ENCODE measurements around the gene PA2G4. TPM values are rescaled to one million over a fixed set of nuclear protein-coding genes. Genes with fewer than 3 reads are reported as not detected.
A peak's percentile ranks its signal among the peaks of the same experiment; 100 is the strongest.

The PA2G4 gene
- total RNA-seq, 4 donors from 2014 or later: 90.5 to 133 (median 105) TPM

DNA sequence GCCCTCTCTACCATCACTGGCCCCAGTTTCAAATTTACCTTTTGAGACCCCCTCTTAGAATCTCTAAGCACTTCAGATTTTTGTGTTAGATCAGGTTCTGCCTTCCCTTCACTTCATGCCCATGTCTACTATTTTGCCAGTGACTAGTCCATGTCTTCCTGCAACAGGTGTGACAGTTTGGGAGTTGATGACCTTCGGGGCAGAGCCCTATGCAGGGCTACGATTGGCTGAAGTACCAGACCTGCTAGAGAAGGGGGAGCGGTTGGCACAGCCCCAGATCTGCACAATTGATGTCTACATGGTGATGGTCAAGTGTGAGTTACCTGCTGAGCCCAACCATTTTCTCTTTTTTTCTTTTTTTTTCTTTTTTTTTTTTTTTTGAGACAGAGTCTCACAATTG, 5.8 kb upstream of the PA2G4 start:
- H3K36me3 ChIP-seq: peaks cover 0 to 5% (median 0%) of the 10 kb centered on the region in 4 donors
- WGBS: 74% methylated on average over 3 of the region's 3 CpGs
- no peaks in the 10 kb centered on the region for H3K27me3 ChIP-seq
- H3K27ac ChIP-seq (replicated peaks in 1 of 4): no peak overlapping the region
- peaks cover 0 to 8% (median 8%) of the 10 kb centered on the region in 4 donors for H3K4me1 ChIP-seq
- no peak overlapping the region for H3K4me3 ChIP-seq
- TF ChIP-seq POLR2AphosphoS5 (IDR thresholded peaks at IDR 0.05) (no peak), POLR2A (IDR thresholded peaks at IDR 0.05; ENCODE audit: low read depth) (no peak), EP300 (IDR thresholded peaks at IDR 0.05) (no peak)
- TF ChIP-seq, protein P1, sequence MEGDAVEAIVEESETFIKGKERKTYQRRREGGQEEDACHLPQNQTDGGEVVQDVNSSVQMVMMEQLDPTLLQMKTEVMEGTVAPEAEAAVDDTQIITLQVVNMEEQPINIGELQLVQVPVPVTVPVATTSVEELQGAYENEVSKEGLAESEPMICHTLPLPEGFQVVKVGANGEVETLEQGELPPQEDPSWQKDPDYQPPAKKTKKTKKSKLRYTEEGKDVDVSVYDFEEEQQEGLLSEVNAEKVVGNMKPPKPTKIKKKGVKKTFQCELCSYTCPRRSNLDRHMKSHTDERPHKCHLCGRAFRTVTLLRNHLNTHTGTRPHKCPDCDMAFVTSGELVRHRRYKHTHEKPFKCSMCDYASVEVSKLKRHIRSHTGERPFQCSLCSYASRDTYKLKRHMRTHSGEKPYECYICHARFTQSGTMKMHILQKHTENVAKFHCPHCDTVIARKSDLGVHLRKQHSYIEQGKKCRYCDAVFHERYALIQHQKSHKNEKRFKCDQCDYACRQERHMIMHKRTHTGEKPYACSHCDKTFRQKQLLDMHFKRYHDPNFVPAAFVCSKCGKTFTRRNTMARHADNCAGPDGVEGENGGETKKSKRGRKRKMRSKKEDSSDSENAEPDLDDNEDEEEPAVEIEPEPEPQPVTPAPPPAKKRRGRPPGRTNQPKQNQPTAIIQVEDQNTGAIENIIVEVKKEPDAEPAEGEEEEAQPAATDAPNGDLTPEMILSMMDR (IDR thresholded peaks at IDR 0.05): no peak
- intact Hi-C loops (cut with DNase I): no loop called here
- DNase-seq (ENCODE audit: extremely low spot score): no peak
- no peaks in the 10 kb centered on the region for H3K9me3 ChIP-seq

DNA sequence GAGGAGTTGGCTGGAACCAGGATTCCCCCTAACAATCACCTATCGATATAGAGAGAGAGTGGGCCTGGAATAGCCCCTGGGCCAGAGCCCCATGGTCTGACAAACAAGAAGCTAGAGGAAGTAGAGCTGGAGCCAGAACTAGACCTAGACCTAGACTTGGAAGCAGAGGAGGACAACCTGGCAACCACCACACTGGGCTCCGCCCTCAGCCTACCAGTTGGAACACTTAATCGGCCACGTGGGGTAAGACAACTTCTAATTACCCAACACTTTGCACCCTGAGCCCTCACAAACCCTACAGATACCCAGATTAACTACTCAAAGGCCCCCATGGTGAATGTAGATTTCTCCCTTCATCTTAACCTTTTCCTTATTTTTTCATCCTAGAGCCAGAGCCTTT, 4.6 kb upstream of the PA2G4 start:
- intact Hi-C loops (cut with DNase I): loop anchor here (5.0 kb wide), 2 partner anchors 52 to 102 kb away; partner anchors contain the start of gene SUOX
- peaks cover 0 to 5% (median 0%) of the 10 kb centered on the region in 4 donors for H3K36me3 ChIP-seq
- H3K9me3 ChIP-seq: no peaks in the 10 kb centered on the region
- no peak for DNase-seq (ENCODE audit: extremely low spot score)
- no peak overlapping the region for H3K4me3 ChIP-seq
- WGBS: 92% methylated on average over 4 of the region's 4 CpGs
- H3K27me3 ChIP-seq: no peaks in the 10 kb centered on the region
- no peak overlapping the region for H3K27ac ChIP-seq (replicated peaks in 1 of 4)
- peaks cover 0 to 11% (median 8%) of the 10 kb centered on the region in 4 donors for H3K4me1 ChIP-seq
- no peak for TF ChIP-seq POLR2AphosphoS5 (IDR thresholded peaks at IDR 0.05)
- no peak for TF ChIP-seq POLR2A (IDR thresholded peaks at IDR 0.05; ENCODE audit: low read depth)
- TF ChIP-seq, protein P1 (IDR thresholded peaks at IDR 0.05): no peak
- no peak for TF ChIP-seq EP300 (IDR thresholded peaks at IDR 0.05)

DNA sequence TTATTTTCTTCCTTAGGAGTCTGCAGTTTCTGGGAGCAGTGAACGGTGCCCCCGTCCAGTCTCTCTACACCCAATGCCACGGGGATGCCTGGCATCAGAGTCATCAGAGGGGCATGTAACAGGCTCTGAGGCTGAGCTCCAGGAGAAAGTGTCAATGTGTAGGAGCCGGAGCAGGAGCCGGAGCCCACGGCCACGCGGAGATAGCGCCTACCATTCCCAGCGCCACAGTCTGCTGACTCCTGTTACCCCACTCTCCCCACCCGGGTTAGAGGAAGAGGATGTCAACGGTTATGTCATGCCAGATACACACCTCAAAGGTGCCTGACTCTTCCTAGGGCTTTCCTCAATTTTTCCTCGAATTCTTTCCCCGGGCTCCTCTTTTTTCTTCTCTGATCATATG, 3.3 kb upstream of the PA2G4 start:
- 87% methylated on average over 9 of the region's 14 CpGs for WGBS
- peaks cover 10 to 23% (median 20%) of the 10 kb centered on the region in 4 donors for H3K4me1 ChIP-seq
- no peak for TF ChIP-seq EP300 (IDR thresholded peaks at IDR 0.05)
- TF ChIP-seq POLR2A (IDR thresholded peaks at IDR 0.05; ENCODE audit: low read depth): no peak
- no peaks in the 10 kb centered on the region for H3K27me3 ChIP-seq
- intact Hi-C loops (cut with DNase I): loop anchor here (5.0 kb wide), 2 partner anchors 54 to 104 kb away; partner anchors contain the start of gene SUOX
- H3K4me3 ChIP-seq: no peak overlapping the region
- no peaks in the 10 kb centered on the region for H3K9me3 ChIP-seq
- H3K36me3 ChIP-seq: peaks cover 0 to 5% (median 0%) of the 10 kb centered on the region in 4 donors
- no peak for DNase-seq (ENCODE audit: extremely low spot score)
- H3K27ac ChIP-seq (replicated peaks in 1 of 4): no peak overlapping the region

DNA sequence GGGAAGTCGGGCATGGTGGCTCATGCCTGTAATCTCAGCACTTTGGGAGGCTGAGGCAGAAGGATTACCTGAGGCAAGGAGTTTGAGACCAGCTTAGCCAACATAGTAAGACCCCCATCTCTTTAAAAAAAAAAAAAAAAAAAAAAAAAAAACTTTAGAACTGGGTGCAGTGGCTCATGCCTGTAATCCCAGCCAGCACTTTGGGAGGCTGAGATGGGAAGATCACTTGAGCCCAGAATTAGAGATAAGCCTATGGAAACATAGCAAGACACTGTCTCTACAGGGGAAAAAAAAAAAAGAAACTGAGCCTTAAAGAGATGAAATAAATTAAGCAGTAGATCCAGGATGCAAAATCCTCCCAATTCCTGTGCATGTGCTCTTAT, 1.7 kb upstream of the PA2G4 start:
- Histone ChIP-seq H3K36me3 (peaks cover 11 to 17% (median 11%) of the 10 kb centered on the region in 4 donors), H3K27me3 (no peaks in the 10 kb centered on the region), H3K4me1 (peaks cover 16 to 33% (median 28%) of the 10 kb centered on the region in 4 donors), H3K27ac (replicated peaks in 1 of 4) (peak overlapping the region in 2 of 4 donors; percentile 87), H3K4me3 (no peak overlapping the region), H3K9me3 (no peaks in the 10 kb centered on the region)
- TF ChIP-seq, protein P1 (IDR thresholded peaks at IDR 0.05): no peak
- TF ChIP-seq POLR2A (IDR thresholded peaks at IDR 0.05; ENCODE audit: low read depth) (no peak), EP300 (IDR thresholded peaks at IDR 0.05) (no peak), POLR2AphosphoS5 (IDR thresholded peaks at IDR 0.05) (no peak)
- intact Hi-C loops (cut with DNase I): loop anchor here (2.0 to 5.0 kb wide), 3 partner anchors 22 to 105 kb away; partner anchors contain the start of genes ERBB3 and SUOX
- 84% methylated on average over 1 of the region's 1 CpG for WGBS
- no peak for DNase-seq (ENCODE audit: extremely low spot score)

DNA sequence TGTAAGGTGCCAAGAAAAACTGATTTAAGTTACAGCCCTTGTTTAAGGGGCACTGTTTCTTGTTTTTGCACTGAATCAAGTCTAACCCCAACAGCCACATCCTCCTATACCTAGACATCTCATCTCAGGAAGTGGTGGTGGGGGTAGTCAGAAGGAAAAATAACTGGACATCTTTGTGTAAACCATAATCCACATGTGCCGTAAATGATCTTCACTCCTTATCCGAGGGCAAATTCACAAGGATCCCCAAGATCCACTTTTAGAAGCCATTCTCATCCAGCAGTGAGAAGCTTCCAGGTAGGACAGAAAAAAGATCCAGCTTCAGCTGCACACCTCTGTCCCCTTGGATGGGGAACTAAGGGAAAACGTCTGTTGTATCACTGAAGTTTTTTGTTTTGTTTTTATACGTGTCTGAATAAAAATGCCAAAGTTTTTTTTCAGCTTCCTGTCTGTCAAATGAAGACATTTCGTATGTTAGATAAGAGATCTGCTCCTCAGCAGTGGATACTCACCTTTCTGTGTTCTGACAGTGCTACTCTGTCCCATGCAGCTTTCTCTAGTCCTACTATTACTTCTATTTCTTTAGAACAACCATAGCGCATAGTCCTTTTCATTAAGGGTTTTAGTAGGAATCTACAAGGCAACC, 1.2 kb upstream of the PA2G4 start:
- Histone ChIP-seq H3K4me3 (peak overlapping the region; percentile 67 to 91 (median 72)), H3K9me3 (no peaks in the 10 kb centered on the region), H3K4me1 (peaks cover 16 to 33% (median 28%) of the 10 kb centered on the region in 4 donors), H3K27ac (replicated peaks in 1 of 4) (peak overlapping the region; percentile 87 to 90 (median 88)), H3K27me3 (no peaks in the 10 kb centered on the region), H3K36me3 (peaks cover 16 to 22% (median 16%) of the 10 kb centered on the region in 4 donors)
- DNase-seq (ENCODE audit: extremely low spot score): no peak
- TF ChIP-seq EP300 (IDR thresholded peaks at IDR 0.05) (no peak), POLR2A (IDR thresholded peaks at IDR 0.05; ENCODE audit: low read depth) (no peak), POLR2AphosphoS5 (IDR thresholded peaks at IDR 0.05) (no peak)
- TF ChIP-seq, protein P1 (IDR thresholded peaks at IDR 0.05): no peak
- WGBS: 60% methylated on average over 6 of the region's 6 CpGs
- intact Hi-C loops (cut with DNase I): loop anchor here (2.0 to 5.0 kb wide), 3 partner anchors 22 to 106 kb away; partner anchors contain the start of genes ERBB3 and SUOX
